NCI-H2081 treated with DMSO at 0.1 percent for 48 hours (cell line): ENCODE results near the gene ANO6.
"Not testable (repeated sequence)": the region's sequence is repeated elsewhere in the genome, so short reads cannot be mapped to it uniquely, and the experiment has no call there.

Source experiments
- DNase-seq: peaks from one replicate; lab custom pipeline; 2025; lab: John Stamatoyannopoulos, UW

Gene ANO6

GRCh38 chr12:45215419-45216229, at the start of gene ANO6:
ANO6 (plus strand) TSS chr12:45216095; CDS start chr12:45216322, 227 bp downstream.
- DNase-seq, result peak; percentile 68

- no peak for DNase-seq
These were observed 46.9 kb upstream of the ANO6 start for GRCh38 chr12:45168976-45169375.

GRCh38 chr12:45170456-45171042, 45.3 kb upstream of the ANO6 start:
- DNase-seq, result no peak

GRCh38 chr12:45173293-45173692, 42.6 kb upstream of the ANO6 start:
- not testable (repeated sequence) for DNase-seq

GRCh38 chr12:45174595-45174994, 41.3 kb upstream of the ANO6 start:
- no peak for DNase-seq

- no peak for DNase-seq
These were observed 37.1 kb upstream of the ANO6 start for GRCh38 chr12:45178771-45179170.

- no peak for DNase-seq
These were observed 33.4 kb upstream of the ANO6 start for GRCh38 chr12:45182511-45182910.

- DNase-seq, result no peak
These were observed 32.6 kb upstream of the ANO6 start for GRCh38 chr12:45183246-45183645.

GRCh38 chr12:45184147-45184963, 31.5 kb upstream of the ANO6 start:
- no peak for DNase-seq

- DNase-seq, result no peak
These were observed 29.1 kb upstream of the ANO6 start for GRCh38 chr12:45186762-45187161.

- no peak for DNase-seq
These were observed 26.0 kb upstream of the ANO6 start for GRCh38 chr12:45189766-45190403.

- DNase-seq, result no peak
These were observed 24.7 kb upstream of the ANO6 start for GRCh38 chr12:45191239-45191638.

GRCh38 chr12:45192707-45193106, 23.2 kb upstream of the ANO6 start:
- no peak for DNase-seq

GRCh38 chr12:45200491-45201043, 15.3 kb upstream of the ANO6 start:
- DNase-seq, result no peak

GRCh38 chr12:45203767-45204166, 12.1 kb upstream of the ANO6 start:
- DNase-seq, result no peak

GRCh38 chr12:45204757-45205156, 11.1 kb upstream of the ANO6 start:
- no peak for DNase-seq

GRCh38 chr12:45205165-45205825, 10.6 kb upstream of the ANO6 start:
- DNase-seq, result no peak

GRCh38 chr12:45208604-45209487, 7.0 kb upstream of the ANO6 start:
- no peak for DNase-seq

- no peak for DNase-seq
These were observed 6.1 kb upstream of the ANO6 start for GRCh38 chr12:45209784-45210183.

GRCh38 chr12:45212064-45212463, 3.8 kb upstream of the ANO6 start:
- DNase-seq, result no peak
